A673 (cell line): ENCODE measurements around the gene TMEM132C. TPM values are rescaled to one million over a fixed set of nuclear protein-coding genes. Genes with fewer than 3 reads are reported as not detected.
A peak's percentile ranks its signal among the peaks of the same experiment; 100 is the strongest.

Experiments used
- BruUV-seq: library from RNA; stranded (reverse); fragments of 400-500 nt; replicated peaks from 2 replicates; lab custom pipeline; 2021; lab: Mats Ljungman, UMichigan
- CTCF ChIA-PET: fragments of 300-600 bp; sonication (Branson Sonifier 250); formaldehyde crosslinking; loops from one replicate; lab custom pipeline; 2022; ENCODE audit warnings: antibody characterized with exemption; lab: Charles Lee
- POLR2A ChIA-PET: fragments of 300-600 bp; sonication (Branson Sonifier 250); formaldehyde crosslinking; loops from one replicate; lab custom pipeline; 2022; ENCODE audit warnings: antibody characterized with exemption; ENCODE audit not compliant: low non-redundant PET; lab: Charles Lee
- DNase-seq: peaks from one replicate; pipeline ENCODE4 v3.0.0-alpha.2; 2015; ENCODE audit warnings: low spot score
- H3K27ac ChIP-seq: fragments of 200-600 bp; sonication (generic); 2 replicates; pipeline ENCODE4 v1.5.1; 2016; ENCODE audit warnings: mixed run types, low read depth, mild to moderate bottlenecking, mixed read lengths, antibody characterized with exemption, low read length; ENCODE audit not compliant: poor library complexity, severe bottlenecking
- H3K27me3 ChIP-seq: fragments of 200-600 bp; sonication (generic); replicated peaks from 2 replicates; pipeline ENCODE4 v1.6.1; 2017; ENCODE audit warnings: mixed run types, low read depth, mild to moderate bottlenecking, mixed read lengths, antibody characterized with exemption, low read length; ENCODE audit not compliant: insufficient read depth, poor library complexity
- H3K36me3 ChIP-seq: fragments of 200-600 bp; sonication (generic); 2 replicates; pipeline ENCODE4 v1.6.1; 2016; ENCODE audit warnings: mixed run types, mild to moderate bottlenecking, mixed read lengths, antibody characterized with exemption, low read length; ENCODE audit not compliant: insufficient read depth, poor library complexity, severe bottlenecking
- H3K4me1 ChIP-seq: fragments of 200-600 bp; sonication (generic); 2 replicates; pipeline ENCODE4 v1.6.1; 2017; ENCODE audit warnings: mixed run types, mild to moderate bottlenecking, mixed read lengths, antibody characterized with exemption, low read length; ENCODE audit not compliant: insufficient read depth, poor library complexity, severe bottlenecking
- H3K4me3 ChIP-seq: fragments of 200-600 bp; sonication (generic); 2 replicates; pipeline ENCODE4 v1.5.1; 2016; ENCODE audit warnings: low read depth, mixed run types, mild to moderate bottlenecking, mixed read lengths, low read length; ENCODE audit not compliant: poor library complexity, severe bottlenecking
- H3K9me3 ChIP-seq: fragments of 200-600 bp; sonication (generic); 2 replicates; pipeline ENCODE4 v1.6.1; 2016; ENCODE audit warnings: mixed run types, low read depth, mild to moderate bottlenecking, mixed read lengths, antibody characterized with exemption, low read length; ENCODE audit not compliant: poor library complexity, severe bottlenecking
- CTCF ChIP-seq: fragments of 300-800, 200-600 bp; sonication (generic); conservative IDR thresholded peaks from 2 replicates; pipeline ENCODE4 v1.5.1; 2017; ENCODE audit warnings: low read depth, mild to moderate bottlenecking, antibody characterized with exemption, low read length, moderate library complexity, mixed read lengths
- EZH2 ChIP-seq: fragments of 200-600 bp; sonication (generic); IDR thresholded peaks from 2 replicates; pipeline ENCODE4 v1.6.1; 2017; ENCODE audit warnings: borderline replicate concordance, low read depth, mild to moderate bottlenecking, mixed read lengths, antibody characterized with exemption, low read length; ENCODE audit not compliant: poor library complexity, severe bottlenecking
- intact Hi-C: fragments of 100-400 bp; cut with micrococcal nuclease; formaldehyde crosslinking; loops from one replicate; pipeline ENCODE4 v1.10.0; 2022; ENCODE audit not compliant: unreplicated experiment
- total RNA-seq: library from RNA; stranded (reverse); gene quantifications from 2 replicates; pipeline ENCODE4 v1.2.3, GENCODE V29; 2021

TMEM132C gene
- total RNA-seq, 1 experiment from 2014 or later = not detected

GRCh38 chr12:128267651-128268378, 845 bp downstream of the TMEM132C start:
- BruUV-seq = no TSS peak

GRCh38 chr12:128268379-128268995, 1.5 kb downstream of the TMEM132C start:
- H3K4me1 ChIP-seq = no peaks in the 10 kb centered on the region
- ChIA-PET POLR2A (no interaction called here), CTCF (no interaction called here)
- BruUV-seq = no TSS peak
- H3K36me3 ChIP-seq = no peaks in the 10 kb centered on the region
- no peak overlapping the region for H3K4me3 ChIP-seq
- DNase-seq = no peak
- H3K27ac ChIP-seq = no peak overlapping the region
- peaks cover 50% of the 10 kb centered on the region for H3K27me3 ChIP-seq
- intact Hi-C loops = no loop called here
- TF ChIP-seq EZH2 (no peak), CTCF (no peak)
- no peaks in the 10 kb centered on the region for H3K9me3 ChIP-seq

More at GRCh38 chr12:128267651-128268378, 845 bp downstream of the TMEM132C start:
- CTCF ChIA-PET = no interaction called here
- H3K9me3 ChIP-seq = no peaks in the 10 kb centered on the region
- DNase-seq = no peak
- intact Hi-C loops = no loop called here
- no peaks in the 10 kb centered on the region for H3K4me1 ChIP-seq
- TF ChIP-seq CTCF (no peak), EZH2 (peak; percentile 73)
- H3K27me3 ChIP-seq = peaks cover 50% of the 10 kb centered on the region
- POLR2A ChIA-PET = no interaction called here
- H3K4me3 ChIP-seq = no peak overlapping the region
- H3K36me3 ChIP-seq = no peaks in the 10 kb centered on the region
- H3K27ac ChIP-seq = no peak overlapping the region

- peaks cover 48% of the 10 kb centered on the region for H3K27me3 ChIP-seq
- POLR2A ChIA-PET = no interaction called here
Measured at GRCh38 chr12:128269181-128269591, 2.2 kb downstream of the TMEM132C start.

More at GRCh38 chr12:128269181-128269591, 2.2 kb downstream of the TMEM132C start:
- no TSS peak for BruUV-seq
- DNase-seq = no peak
- CTCF ChIA-PET = no interaction called here
- H3K27ac ChIP-seq = no peak overlapping the region
- intact Hi-C loops = no loop called here
- no peaks in the 10 kb centered on the region for H3K36me3 ChIP-seq
- no peak overlapping the region for H3K4me3 ChIP-seq
- H3K9me3 ChIP-seq = no peaks in the 10 kb centered on the region
- no peaks in the 10 kb centered on the region for H3K4me1 ChIP-seq
- no peak for TF ChIP-seq EZH2
- TF ChIP-seq CTCF = no peak
